HEK293 (cell line): ENCODE results near the gene DIDO1.
A peak's percentile ranks its signal among the peaks of the same experiment; 100 is the strongest.

ENCODE experiments used
- EGR2 ChIP-seq: fragments of 450-650 bp; formaldehyde crosslinking; IDR thresholded peaks from 2 replicates; pipeline ENCODE4 v1.5.1; 2016; ENCODE audit warnings: low read depth, missing biosample characterization, missing genetic modification characterization
- KLF1 ChIP-seq: fragments of 450-650 bp; formaldehyde crosslinking; IDR thresholded peaks from 2 replicates; pipeline ENCODE4 v1.5.1; 2016; ENCODE audit warnings: missing biosample characterization, missing genetic modification characterization
- KLF10 ChIP-seq: fragments of 450-650 bp; IDR thresholded peaks from 2 replicates; pipeline ENCODE4 v1.5.1; 2018; ENCODE audit warnings: missing biosample characterization, mild to moderate bottlenecking, missing genetic modification characterization
- KLF8 ChIP-seq: fragments of 450-650 bp; formaldehyde crosslinking; IDR thresholded peaks from 2 replicates; pipeline ENCODE4 v1.5.1; 2016; ENCODE audit warnings: missing biosample characterization, missing genetic modification characterization
- MZF1 ChIP-seq: fragments of 450-650 bp; formaldehyde crosslinking; IDR thresholded peaks from 2 replicates; pipeline ENCODE4 v1.5.1; 2017; ENCODE audit warnings: missing biosample characterization, missing genetic modification characterization, borderline replicate concordance
- TCF7L2 ChIP-seq: IDR thresholded peaks from 2 replicates; pipeline ENCODE4 v1.6.1; 2011; ENCODE audit warnings: low read depth, mild to moderate bottlenecking, inconsistent platforms, low read length, moderate library complexity, borderline replicate concordance
- ZBTB10 ChIP-seq: fragments of 450-650 bp; formaldehyde crosslinking; IDR thresholded peaks from 2 replicates; pipeline ENCODE4 v1.5.1; 2016; ENCODE audit warnings: missing biosample characterization, missing genetic modification characterization
- ZBTB20 ChIP-seq: fragments of 450-650 bp; formaldehyde crosslinking; IDR thresholded peaks from 2 replicates; pipeline ENCODE4 v1.5.1; 2016; ENCODE audit warnings: missing biosample characterization, missing genetic modification characterization
- ZBTB26 ChIP-seq: fragments of 450-650 bp; formaldehyde crosslinking; optimal IDR thresholded peaks from 2 replicates; pipeline ENCODE3; 2016; ENCODE audit warnings: missing biosample characterization, mild to moderate bottlenecking, missing genetic modification characterization
- ZBTB48 ChIP-seq: fragments of 450-650 bp; formaldehyde crosslinking; IDR thresholded peaks from 2 replicates; pipeline ENCODE4 v1.5.1; 2016; ENCODE audit warnings: missing biosample characterization, missing genetic modification characterization
- ZFP69B ChIP-seq: fragments of 450-650 bp; formaldehyde crosslinking; IDR thresholded peaks from 2 replicates; pipeline ENCODE4 v1.5.1; 2016; ENCODE audit warnings: missing biosample characterization, missing genetic modification characterization
- ZIC2 ChIP-seq: fragments of 450-650 bp; formaldehyde crosslinking; IDR thresholded peaks from 2 replicates; pipeline ENCODE4 v1.5.1; 2016; ENCODE audit warnings: missing biosample characterization, missing genetic modification characterization
- ZNF112 ChIP-seq: fragments of 450-650 bp; formaldehyde crosslinking; IDR thresholded peaks from 2 replicates; pipeline ENCODE4 v1.5.0; 2017; ENCODE audit warnings: missing biosample characterization, missing genetic modification characterization
- ZNF157 ChIP-seq: fragments of 450-650 bp; formaldehyde crosslinking; IDR thresholded peaks from 2 replicates; pipeline ENCODE4 v1.5.1; 2016; ENCODE audit warnings: missing biosample characterization, missing genetic modification characterization
- ZNF335 ChIP-seq: fragments of 450-650 bp; formaldehyde crosslinking; conservative IDR thresholded peaks from 2 replicates; pipeline ENCODE4 v1.5.1; 2016; ENCODE audit warnings: missing biosample characterization, missing genetic modification characterization
- ZNF341 ChIP-seq: fragments of 450-650 bp; formaldehyde crosslinking; IDR thresholded peaks from 2 replicates; pipeline ENCODE4; 2016; ENCODE audit warnings: low read depth, missing biosample characterization, missing genetic modification characterization
- ZNF423 ChIP-seq: fragments of 450-650 bp; formaldehyde crosslinking; IDR thresholded peaks from 2 replicates; pipeline ENCODE4 v1.5.1; 2016; ENCODE audit warnings: missing biosample characterization, missing genetic modification characterization
- ZNF501 ChIP-seq: fragments of 450-650 bp; formaldehyde crosslinking; IDR thresholded peaks from 2 replicates; pipeline ENCODE4 v1.5.1; 2016; ENCODE audit warnings: missing biosample characterization, missing genetic modification characterization
- ZNF555 ChIP-seq: fragments of 450-650 bp; formaldehyde crosslinking; conservative IDR thresholded peaks from 2 replicates; pipeline ENCODE4 v1.5.1; 2017; ENCODE audit warnings: missing biosample characterization, mild to moderate bottlenecking, missing genetic modification characterization, inconsistent platforms
- ZNF561 ChIP-seq: fragments of 450-650 bp; IDR thresholded peaks from 2 replicates; pipeline ENCODE4 v1.5.1; 2018; ENCODE audit warnings: missing biosample characterization, missing genetic modification characterization, borderline replicate concordance
- ZNF707 ChIP-seq: fragments of 450-650 bp; formaldehyde crosslinking; IDR thresholded peaks from 2 replicates; pipeline ENCODE4 v1.5.1; 2016; ENCODE audit warnings: missing biosample characterization, missing genetic modification characterization
- ZXDB ChIP-seq: fragments of 450-650 bp; formaldehyde crosslinking; IDR thresholded peaks from 2 replicates; pipeline ENCODE4 v1.5.1; 2016; ENCODE audit warnings: missing biosample characterization, missing genetic modification characterization
- TF ChIP-seq, protein P1 (sequence below): fragments of 450-650 bp; formaldehyde crosslinking; conservative IDR thresholded peaks from 2 replicates; pipeline ENCODE4 v1.5.1; 2016; ENCODE audit warnings: low read depth, missing biosample characterization, missing genetic modification characterization
- TF ChIP-seq, protein P2 (sequence below): fragments of 450-650 bp; formaldehyde crosslinking; IDR thresholded peaks from 2 replicates; pipeline ENCODE4 v1.5.1; 2016; ENCODE audit warnings: missing biosample characterization, missing genetic modification characterization
- TF ChIP-seq, protein P3 (sequence below): fragments of 450-650 bp; formaldehyde crosslinking; IDR thresholded peaks from 2 replicates; pipeline ENCODE4 v1.5.1; 2016; ENCODE audit warnings: missing biosample characterization, missing genetic modification characterization
- TF ChIP-seq, protein P4 (sequence below): fragments of 450-650 bp; IDR thresholded peaks from 2 replicates; pipeline ENCODE4 v1.5.1; 2018; ENCODE audit warnings: missing biosample characterization, mild to moderate bottlenecking, missing genetic modification characterization
- TF ChIP-seq, protein P5 (sequence below): fragments of 450-650 bp; formaldehyde crosslinking; IDR thresholded peaks from 2 replicates; pipeline ENCODE4 v1.5.1; 2016; ENCODE audit warnings: missing biosample characterization, missing genetic modification characterization

Gene DIDO1

DNA sequence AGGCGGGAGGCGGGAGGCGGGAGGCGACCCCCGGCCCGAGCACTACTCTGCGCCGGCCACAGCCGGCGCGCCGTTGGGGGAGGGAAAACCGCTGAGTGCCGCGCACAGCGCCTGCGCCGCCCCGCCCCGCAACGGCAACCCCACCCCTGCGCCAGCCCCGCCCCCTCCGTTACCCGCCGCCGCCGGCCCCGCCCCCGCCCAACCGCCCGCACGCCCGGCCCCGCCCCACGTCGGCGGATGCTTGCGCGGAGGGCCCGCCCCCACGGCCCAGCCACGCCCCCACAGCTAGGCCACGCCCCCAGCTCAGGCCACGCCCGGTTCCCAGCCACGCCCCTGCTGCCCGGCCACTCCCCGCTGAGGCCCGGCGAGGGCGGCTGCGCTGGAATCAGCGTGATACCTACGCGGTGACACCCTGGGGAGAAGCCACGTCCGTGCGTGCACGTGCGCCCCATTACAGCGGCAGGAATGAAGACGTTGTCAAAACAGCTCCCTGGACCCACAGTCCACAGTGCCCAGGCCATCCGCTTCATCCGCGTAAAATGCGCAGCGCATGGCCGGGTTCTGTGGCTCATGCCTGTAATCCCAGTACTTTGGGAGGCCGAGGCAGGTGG is 64.5 kb downstream of the DIDO1 start, which contains the start of gene TCFL5 (continued):
- TF ChIP-seq ZBTB26 (tag by site-specific recombination) (peak; percentile 70), EGR2 (tag by site-specific recombination) (0 out of 2 replicates have a peak, but pooled peaks have one; percentile 32), ZBTB20 (tag by site-specific recombination) (peak; percentile 81), ZNF112 (tag by site-specific recombination) (no peak), KLF8 (tag by site-specific recombination) (peak; percentile 90), KLF10 (tag by site-specific recombination) (peak; percentile 56; the same call in 1 of the 2 replicates), ZNF555 (tag by site-specific recombination) (no peak), ZNF341 (tag by site-specific recombination) (no peak), MZF1 (tag by site-specific recombination) (no peak), ZIC2 (tag by site-specific recombination) (peak; percentile 98), ZNF335 (tag by site-specific recombination) (no peak), ZBTB10 (tag by site-specific recombination) (peak; percentile 84), ZNF157 (tag by site-specific recombination) (no peak), ZXDB (tag by site-specific recombination) (peak; percentile 69), ZNF423 (tag by site-specific recombination) (peak; percentile 99), KLF1 (tag by site-specific recombination) (peak; percentile 87), ZNF707 (tag by site-specific recombination) (no peak), TCF7L2 (no peak), ZBTB48 (tag by site-specific recombination) (peak; percentile 74), ZNF561 (peak; percentile 79; the same call in 1 of the 2 replicates), ZNF501 (tag by site-specific recombination) (no peak), ZFP69B (tag by site-specific recombination) (peak; percentile 90)
- TF ChIP-seq, protein P1, sequence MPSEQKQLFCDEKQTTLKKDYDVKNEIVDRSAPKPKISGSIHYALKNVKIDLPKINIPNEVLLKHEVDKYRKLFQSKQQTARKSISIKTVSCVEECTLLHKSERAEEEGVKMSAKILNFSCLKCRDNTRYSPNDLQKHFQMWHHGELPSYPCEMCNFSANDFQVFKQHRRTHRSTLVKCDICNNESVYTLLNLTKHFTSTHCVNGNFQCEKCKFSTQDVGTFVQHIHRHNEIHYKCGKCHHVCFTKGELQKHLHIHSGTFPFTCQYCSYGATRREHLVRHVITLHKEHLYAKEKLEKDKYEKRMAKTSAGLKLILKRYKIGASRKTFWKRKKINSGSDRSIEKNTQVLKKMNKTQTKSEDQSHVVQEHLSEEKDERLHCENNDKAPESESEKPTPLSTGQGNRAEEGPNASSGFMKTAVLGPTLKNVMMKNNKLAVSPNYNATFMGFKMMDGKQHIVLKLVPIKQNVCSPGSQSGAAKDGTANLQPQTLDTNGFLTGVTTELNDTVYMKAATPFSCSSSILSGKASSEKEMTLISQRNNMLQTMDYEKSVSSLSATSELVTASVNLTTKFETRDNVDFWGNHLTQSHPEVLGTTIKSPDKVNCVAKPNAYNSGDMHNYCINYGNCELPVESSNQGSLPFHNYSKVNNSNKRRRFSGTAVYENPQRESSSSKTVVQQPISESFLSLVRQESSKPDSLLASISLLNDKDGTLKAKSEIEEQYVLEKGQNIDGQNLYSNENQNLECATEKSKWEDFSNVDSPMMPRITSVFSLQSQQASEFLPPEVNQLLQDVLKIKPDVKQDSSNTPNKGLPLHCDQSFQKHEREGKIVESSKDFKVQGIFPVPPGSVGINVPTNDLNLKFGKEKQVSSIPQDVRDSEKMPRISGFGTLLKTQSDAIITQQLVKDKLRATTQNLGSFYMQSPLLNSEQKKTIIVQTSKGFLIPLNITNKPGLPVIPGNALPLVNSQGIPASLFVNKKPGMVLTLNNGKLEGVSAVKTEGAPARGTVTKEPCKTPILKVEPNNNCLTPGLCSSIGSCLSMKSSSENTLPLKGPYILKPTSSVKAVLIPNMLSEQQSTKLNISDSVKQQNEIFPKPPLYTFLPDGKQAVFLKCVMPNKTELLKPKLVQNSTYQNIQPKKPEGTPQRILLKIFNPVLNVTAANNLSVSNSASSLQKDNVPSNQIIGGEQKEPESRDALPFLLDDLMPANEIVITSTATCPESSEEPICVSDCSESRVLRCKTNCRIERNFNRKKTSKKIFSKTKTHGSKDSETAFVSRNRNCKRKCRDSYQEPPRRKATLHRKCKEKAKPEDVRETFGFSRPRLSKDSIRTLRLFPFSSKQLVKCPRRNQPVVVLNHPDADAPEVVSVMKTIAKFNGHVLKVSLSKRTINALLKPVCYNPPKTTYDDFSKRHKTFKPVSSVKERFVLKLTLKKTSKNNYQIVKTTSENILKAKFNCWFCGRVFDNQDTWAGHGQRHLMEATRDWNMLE (tag by site-specific recombination): no peak
- TF ChIP-seq, protein P2, sequence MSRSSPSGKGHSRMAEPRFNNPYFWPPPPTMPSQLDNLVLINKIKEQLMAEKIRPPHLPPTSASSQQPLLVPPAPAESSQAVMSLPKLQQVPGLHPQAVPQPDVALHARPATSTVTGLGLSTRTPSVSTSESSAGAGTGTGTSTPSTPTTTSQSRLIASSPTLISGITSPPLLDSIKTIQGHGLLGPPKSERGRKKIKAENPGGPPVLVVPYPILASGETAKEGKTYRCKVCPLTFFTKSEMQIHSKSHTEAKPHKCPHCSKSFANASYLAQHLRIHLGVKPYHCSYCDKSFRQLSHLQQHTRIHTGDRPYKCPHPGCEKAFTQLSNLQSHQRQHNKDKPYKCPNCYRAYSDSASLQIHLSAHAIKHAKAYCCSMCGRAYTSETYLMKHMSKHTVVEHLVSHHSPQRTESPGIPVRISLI: no peak
- TF ChIP-seq, protein P3, sequence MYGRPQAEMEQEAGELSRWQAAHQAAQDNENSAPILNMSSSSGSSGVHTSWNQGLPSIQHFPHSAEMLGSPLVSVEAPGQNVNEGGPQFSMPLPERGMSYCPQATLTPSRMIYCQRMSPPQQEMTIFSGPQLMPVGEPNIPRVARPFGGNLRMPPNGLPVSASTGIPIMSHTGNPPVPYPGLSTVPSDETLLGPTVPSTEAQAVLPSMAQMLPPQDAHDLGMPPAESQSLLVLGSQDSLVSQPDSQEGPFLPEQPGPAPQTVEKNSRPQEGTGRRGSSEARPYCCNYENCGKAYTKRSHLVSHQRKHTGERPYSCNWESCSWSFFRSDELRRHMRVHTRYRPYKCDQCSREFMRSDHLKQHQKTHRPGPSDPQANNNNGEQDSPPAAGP (tag by site-specific recombination): peak; percentile 75; the same call in 1 of the 2 replicates
- TF ChIP-seq, protein P4, sequence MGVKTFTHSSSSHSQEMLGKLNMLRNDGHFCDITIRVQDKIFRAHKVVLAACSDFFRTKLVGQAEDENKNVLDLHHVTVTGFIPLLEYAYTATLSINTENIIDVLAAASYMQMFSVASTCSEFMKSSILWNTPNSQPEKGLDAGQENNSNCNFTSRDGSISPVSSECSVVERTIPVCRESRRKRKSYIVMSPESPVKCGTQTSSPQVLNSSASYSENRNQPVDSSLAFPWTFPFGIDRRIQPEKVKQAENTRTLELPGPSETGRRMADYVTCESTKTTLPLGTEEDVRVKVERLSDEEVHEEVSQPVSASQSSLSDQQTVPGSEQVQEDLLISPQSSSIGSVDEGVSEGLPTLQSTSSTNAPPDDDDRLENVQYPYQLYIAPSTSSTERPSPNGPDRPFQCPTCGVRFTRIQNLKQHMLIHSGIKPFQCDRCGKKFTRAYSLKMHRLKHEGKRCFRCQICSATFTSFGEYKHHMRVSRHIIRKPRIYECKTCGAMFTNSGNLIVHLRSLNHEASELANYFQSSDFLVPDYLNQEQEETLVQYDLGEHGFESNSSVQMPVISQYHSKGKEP (tag by site-specific recombination): 0 out of 2 replicates have a peak, but pooled peaks have one; percentile 37
- TF ChIP-seq, protein P5, sequence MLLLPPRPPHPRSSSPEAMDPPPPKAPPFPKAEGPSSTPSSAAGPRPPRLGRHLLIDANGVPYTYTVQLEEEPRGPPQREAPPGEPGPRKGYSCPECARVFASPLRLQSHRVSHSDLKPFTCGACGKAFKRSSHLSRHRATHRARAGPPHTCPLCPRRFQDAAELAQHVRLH (tag by site-specific recombination): peak; percentile 67; the same call in 1 of the 2 replicates
